Stimulated activated CD4-positive, alpha-beta T cell treated with anti-CD3 and anti-CD28 coated beads, Interleukin-1b, Interleukin-23, amount 100 ng/mL, for 48 hours (primary cell): Measurements from ENCODE around the gene FOXA3.
"Not testable (repeated sequence)": the region's sequence is repeated elsewhere in the genome, so short reads cannot be mapped to it uniquely, and the experiment has no call there.

Experiments
- DNase-seq: peaks from one replicate; pipeline ENCODE4 v3.0.0-alpha.2; 2020

The FOXA3 gene

DNA sequence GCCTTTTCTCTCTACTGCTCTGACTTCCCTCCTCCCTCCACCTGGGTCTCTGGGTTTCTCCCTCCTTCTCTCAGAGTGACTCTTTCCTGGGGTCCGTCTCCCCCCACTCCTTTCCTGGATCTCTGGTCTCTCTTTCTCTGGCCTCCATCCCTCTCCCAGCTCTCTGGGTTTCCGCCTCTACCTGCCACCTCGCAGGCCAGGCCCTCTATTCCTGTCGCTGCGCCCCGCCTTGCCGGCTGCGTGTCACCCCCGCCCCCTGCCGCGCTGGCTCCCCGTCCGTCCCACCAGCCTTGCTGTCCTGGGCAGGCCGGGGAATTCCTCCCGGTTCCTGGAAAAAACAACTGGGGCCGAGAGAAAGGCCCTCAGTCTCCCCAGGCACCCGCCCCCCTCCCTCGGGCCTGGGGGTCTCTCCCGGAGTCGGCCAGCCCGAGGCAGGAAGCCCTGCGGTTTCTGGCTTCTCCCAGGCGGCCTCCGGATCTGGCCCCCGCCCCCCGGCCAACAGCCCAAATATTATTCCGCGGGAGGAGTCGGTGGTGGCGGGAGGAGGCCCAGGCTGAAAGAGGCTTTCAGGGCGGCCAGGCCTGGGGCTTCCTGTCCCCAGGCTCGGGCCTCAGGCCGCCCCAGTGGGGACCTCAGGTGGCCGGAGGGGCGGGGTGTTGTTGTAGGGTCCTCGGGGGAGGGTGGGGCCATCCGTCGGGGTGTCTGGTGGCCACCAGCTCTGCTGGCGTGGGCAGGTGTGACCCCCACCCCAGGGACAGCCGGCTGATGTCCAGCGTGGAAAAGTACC lies 12.5 kb downstream of the FOXA3 start:
- DNase-seq: no peak

DNA sequence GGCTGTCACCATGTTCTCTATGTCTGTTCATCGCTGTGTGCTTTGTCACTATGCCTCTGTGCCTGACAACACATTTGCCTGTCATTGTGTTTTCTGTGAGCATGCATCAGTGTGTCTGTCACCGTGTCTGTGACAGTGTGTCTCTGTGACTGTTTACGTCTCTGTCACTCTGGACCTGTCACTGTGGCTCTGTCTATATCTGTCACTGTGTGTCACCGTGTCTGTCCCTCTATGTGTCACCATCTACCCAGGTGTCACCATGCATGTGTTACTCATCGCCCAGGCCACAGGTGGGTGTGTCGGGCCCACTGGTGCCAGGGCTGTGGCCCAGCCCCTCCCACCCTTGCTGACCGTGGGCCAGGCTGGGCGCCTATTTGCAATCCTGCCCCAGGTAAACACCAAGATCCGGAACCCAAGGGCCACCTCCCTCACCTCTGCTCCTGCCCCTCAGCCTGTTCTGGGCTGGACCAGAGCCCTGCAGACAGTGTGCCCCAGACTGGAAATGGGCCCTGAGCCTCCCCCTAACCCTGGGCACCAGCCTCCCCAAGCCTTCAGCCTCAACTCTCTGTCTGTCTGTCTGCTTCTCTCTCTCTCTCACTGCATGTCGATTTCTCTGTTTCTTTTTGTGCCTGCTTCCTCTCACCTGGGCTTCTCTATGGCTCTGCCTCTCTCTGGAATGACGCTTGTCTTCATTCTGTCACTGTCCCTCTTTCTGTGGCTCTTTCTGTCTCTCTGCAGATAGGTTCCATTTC lies 14.1 kb downstream of the FOXA3 start:
- DNase-seq: peak; percentile 59

DNA sequence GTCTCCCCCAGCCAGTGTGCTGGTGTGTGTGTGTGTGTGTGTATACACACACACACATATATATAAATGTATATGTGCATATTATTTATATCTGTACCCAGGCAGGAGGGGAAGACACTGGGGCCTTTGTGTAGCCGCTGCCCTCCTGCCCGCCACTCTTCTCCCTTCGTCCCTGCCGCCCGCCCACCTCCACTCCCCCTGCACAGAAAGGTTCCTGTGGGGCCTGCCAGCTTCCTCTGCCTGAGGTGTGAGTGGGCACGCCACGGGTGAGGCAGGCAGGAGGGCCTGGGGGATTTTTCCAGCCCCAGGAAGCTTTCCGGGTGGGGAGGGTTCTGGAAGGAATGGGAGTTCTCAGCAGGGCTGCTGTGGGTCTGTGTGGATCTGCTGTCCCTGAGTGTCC lies 14.9 kb downstream of the FOXA3 start:
- no peak for DNase-seq

DNA sequence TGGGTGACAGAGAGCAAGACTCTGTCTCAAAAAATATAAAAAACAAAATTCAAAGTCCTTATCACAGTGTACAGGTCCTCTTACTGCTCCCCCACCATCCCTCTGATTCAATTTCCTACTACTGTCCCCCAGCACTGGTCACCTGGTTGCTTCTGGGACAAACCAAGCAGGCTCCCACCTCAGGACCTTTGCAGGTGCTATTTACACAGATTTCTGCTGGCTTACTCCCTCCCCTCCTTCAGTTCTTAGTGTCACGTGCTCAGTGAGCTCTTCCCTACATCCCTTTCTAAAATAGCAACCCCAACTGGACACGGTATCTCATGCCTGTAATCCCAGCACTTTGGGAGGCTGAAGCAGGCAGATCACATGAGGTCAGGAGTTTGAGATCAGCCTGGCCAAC lies 15.8 kb downstream of the FOXA3 start:
- no peak for DNase-seq

DNA sequence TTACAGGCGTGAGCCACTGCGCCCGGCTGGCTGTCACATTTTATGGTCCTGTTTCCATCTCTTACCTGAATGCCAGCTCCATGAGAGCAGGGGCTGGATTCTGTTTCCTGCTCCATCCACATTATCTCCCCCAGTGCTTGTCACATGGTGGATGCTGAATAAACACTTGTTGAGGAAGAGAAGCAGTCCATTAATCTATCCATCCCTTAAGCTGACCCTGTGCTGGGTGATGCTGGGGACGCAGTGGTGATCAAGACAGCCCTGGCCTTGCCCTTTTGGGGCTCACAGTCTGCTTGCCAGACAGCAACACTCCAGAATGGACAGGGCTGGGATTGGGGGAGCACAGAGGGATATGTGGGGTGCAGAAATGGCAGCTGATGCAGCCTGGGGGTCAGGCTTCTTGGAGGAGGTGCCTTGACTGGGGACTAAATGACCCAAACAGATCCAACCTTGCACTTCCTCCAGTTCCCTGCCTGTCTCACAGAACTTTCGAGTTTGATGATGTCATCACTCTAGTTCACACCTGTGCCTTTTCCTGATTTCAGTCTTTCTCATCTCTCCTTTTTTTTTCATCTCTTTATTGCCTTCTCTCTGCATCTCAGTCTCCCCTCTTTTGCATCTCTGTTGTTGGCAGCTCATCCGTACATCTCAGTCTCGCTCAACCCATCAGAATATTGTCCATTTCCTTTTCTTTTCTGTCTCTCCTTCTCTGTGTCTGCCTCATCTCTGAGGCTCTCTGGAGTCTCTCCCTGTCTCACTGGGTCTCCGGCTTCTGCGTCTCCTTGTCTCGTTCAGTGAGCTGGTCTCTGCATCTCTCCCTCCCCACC lies 17.2 kb downstream of the FOXA3 start:
- no peak for DNase-seq

DNA sequence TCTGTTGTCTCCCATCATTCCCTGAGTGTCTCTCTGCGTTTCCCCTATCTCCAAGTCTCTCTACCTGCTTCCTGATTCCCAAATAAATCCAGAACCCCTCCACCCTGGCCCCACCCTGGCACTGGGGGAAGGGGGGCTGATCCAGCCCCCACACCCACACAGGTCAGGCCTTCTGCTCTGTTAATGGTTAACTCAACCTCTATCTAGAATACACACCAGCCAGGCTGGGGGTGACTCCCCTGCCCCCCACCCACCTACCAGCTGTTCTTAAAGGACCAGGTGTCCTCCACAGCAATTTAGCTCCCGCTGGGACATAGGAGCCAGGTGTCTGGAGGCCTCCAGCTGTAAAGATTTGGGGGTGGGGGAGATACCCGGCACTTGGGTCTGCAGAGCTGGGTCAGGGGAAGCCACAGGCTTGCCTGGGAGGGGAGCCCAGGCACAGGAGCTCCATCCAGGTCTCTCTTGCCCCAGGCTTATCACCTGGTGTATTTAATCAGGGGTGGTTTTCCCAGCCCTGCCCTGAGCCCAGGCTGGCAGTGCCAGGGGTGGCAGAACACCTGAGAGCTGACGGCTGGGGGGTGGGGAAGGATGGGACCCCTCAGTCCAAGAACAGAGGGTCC lies 17.9 kb downstream of the FOXA3 start:
- no peak for DNase-seq

DNA sequence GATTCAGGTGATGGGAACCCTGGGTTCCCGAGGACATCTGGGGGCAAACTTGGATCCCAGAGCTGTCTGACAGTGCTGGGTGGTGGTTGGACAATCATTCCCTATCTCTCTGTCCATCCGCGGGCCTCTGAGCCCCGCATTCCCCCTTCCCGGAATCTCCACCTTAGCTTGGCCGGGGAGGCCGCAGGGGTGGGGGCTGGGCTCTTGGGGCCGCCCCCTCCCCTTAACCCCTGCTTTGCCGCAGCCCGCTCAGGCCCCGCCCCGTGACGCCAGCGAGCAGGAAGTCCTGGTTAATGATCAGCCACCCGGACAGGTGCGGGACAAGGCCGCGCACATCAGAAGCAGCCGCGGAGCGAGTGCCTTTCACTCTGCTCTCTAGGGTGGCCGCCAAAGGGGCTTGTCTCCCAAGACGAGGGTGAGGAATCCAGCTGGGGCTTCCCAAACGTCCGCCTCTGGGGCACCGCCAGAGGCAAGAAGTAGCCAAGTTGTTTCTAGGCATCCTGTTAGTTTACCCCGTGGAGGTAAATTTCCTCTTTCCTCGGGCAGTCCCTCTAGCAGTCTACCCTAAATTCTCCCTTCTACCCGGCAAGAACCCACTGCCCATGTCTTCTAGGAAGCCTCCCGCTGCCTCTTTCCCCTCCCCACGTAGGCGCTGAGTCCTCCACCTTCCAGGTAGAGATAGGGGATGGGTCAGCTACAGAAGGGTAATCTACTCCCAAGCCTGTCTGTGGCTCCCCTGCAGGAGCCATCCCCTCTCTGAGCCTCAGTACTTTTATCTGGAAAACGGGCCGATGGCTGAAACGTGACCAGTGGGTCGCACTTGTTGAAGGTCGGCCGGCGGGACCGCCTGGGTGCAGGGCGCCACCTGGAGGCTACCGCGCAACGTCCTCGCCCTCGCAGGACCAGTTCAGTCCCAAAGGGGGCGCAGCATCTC lies 18.8 kb downstream of the FOXA3 start:
- DNase-seq: peak; percentile 83

DNA sequence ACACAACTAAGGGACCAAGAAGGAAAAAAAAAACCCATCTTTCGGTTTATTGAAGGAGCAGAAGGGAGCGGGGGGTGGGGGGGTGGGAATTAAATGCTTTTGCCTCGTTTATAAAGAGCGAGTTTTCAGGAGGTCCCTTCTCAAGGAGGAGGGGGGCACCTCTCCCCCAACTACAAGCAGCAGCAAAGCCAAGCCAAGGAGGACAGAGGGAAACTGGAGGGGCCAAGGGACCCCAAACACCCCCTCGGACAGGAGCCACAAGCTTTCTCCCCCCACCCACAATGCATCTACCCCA lies 19.4 kb downstream of the FOXA3 start:
- DNase-seq: no peak

DNA sequence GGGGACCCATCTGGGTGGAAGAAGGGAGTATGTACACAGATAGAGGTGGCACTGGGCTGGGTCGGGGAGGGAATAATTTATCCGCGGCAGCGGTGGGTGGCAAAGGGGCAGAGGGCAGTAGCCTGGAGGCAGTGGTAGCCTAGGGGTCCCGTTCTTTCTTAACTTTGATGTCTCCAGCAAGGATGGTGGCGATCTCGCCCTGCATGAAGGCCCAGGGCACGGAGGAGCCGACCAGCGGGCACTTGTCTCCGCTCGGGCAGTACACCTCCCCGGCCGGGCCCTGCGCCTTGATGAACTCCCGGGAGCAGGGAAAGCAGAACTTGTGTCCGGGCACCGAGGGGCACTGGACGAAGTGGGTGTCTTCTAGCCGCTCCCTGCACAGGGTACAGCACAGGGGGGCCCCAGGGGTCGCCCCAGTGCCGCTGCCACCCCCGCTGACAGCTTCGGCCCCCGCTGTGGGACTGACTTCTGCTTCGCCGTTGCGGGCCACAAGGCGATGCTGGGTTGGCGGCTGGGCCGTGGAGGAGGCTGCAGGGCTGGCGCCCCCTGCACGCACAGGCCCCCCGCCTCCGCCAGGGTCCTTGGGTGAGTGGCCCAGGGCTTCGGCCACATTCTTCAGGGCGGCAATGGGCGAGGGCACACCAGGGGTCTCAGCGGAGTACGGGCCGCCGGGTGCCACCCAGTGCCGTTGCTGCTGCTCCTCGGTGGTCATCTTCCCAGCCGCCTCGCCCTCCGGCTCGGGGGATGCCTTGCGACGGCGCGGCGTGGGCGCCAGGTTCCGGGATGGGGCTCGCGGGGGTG lies 20.0 kb downstream of the FOXA3 start:
- DNase-seq: no peak

DNA sequence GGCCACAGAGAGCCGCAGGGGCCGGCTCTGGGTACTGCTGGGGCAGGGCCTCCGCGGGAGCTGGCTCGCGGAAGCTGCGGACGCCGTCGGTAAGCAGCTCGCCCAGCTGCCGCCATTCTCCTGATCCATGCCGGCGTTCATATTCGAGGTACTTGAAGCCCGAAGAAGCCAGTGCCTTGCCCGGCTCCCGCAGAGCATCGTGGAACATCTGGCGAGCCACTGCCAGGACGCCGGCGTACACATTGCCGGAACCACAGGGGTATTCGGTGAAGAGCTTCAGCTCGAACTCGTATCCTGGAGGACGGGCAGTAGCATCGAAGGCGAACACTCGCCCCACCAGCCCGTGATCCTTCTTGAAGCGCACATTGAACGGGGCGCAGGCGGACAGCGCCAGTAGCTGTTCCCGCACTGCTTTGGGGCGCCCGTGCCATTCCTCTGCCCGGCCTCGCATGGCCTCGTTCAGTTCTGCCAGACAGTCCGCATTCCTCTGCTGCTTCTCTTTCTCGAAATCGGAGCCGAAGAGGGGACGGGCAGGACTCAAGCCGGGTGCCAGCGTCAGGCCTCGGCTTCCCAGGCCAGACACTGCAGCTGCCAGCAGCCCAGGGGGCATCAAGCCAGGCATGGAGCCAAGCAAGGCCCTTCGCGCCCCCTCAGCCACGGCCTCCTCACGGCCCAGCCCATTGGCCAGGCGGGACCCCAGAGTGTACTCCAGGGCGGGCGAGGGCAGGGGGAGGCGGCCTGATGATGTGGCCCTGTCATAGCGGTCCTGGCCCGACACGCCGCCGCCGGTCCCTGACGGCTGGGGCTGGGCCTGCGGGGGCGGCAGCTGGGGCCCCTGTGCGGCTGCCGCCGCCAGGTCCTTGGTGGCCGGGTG lies 20.8 kb downstream of the FOXA3 start:
- no peak for DNase-seq

DNA sequence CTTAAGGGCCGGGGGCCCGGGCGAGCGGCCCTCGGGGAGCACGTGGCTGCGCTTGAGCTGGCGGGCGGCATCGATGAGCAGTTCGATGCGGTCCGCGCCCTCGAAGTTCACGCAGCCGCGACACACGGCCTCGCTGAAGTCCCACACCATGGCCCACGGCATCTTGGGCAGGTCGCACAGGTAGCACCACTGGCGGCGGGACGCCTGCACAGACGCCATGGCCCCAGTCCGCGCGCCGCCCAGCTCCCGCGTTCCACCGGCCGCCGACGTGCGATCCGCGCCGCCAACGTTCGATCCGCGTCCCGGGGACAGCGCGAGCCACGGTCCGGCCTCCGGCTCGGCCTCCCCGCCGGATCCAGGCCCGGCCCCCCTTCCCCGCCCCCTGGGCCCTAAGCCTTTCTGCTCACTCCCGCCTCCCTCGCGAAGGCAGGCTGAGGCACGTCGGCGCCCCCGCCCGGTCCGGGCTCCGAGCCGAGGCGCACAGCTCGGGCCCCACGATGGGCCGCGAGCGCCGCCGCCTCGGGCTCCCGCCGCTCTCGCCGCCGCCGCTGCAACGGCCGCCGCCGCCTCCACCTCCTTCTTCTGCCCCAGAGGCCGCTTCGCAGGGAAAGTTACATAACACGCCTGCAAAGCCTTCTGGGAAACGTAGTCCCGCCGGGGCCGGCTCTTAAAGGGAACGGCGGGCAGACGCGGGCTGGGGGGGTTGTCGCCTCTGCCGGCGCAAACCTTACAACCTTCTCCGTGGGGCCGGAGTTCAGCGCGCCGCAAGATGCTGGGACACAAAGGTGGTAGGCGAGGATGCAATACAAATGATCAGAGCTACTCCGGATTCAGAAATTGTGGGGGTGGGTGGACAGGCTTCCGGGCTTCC lies 21.7 kb downstream of the FOXA3 start, which contains the start of gene IRF2BP1:
Gene IRF2BP1, minus strand, starts transcription at position 586 of the 871 bp plus-strand sequence. Its CDS starts 367 bp downstream, at position 219.
- peak; percentile 89 for DNase-seq

DNA sequence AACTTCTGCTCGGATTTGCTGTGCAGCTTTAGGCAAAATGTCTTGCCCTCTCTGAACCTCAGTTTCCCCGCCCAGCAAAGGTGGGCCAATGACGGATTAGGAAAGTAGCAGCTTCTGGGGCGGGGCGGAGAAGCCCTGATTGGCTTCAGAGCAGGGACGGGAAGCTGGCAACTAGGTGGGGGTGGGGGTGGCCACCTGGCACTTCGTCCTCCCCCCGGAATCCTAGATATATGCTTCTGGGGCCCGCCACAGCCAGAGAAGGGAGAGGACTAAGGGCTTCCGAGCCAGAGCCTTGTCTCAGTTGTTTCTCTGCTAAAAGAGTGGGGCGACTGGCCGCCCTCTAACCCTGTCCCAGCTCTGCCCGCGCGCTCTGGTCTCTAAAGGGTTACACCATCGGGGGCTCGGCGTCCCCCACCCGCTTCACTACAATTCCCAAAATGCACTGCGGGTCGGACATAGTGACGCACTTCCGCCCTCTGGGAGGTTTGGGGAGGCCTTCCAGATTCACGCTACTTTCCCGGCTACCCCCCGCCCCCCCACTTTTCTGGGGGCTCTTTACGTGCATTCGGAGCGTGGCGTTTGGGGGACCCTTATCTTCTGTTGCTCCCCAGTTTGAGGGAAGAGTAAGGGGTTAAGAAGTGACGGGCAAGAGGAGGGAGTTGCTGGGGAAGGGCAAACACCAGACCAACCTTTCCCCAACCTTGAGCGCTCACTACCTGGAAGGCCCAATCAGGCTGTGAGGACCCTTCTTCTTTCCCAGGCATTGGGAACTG lies 22.5 kb downstream of the FOXA3 start:
- DNase-seq: peak; percentile 92

DNA sequence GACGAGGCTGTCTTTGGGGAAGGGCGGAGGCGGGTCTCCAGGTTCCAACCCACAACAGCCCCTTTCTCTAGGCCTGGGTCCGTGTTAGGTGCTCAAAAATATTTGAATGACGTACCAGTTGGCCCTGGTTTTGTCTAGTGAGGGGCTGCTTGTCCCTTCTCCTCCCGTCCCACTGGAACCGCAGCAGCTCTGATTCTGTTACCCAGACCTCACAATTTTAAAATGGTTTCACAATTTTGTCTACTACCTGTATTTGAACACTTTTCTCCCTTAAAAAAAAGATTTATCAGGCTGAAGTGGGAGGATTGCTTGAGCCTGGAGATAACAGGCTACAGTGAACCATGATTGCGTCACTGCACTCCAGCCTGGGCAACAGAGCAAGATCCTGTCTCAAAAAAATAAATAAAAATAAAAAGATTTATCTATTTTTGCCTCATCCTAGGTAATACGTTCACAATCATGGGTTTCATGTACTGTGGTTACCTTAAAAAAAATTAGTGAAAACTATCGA lies 23.1 kb downstream of the FOXA3 start:
- no peak for DNase-seq

DNA sequence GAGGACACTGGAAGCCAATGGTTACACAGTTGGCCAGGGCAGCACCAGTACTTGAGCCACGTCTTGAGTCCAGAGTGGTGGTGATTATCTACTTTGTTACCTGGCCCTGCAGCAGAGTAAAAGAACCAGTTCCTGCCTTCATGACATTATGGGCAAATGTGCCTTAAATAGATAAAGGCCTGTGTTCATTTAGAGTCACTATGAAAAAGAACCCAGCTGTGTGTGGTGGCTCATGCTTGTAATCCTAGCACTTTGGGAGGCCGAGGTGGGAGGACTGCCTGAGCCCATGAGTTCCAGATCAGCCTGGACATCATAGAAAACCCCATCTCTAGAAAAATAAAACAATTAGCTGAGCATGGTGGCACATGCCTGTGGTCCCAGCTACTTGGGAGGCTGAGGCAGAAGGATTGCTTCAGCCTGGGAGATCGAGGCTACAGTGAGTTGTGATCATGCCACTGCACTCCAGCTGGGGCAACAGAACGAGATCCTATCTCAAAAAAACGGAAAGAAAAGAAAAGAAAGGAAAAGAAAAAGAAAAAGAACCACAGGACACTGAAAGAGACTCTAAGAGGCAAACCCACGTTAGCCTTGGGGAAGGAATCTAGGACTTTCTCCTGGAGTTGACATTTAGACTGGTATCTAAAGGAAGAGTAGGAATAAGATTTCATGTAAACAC lies 25.2 kb downstream of the FOXA3 start:
- DNase-seq: no peak

DNA sequence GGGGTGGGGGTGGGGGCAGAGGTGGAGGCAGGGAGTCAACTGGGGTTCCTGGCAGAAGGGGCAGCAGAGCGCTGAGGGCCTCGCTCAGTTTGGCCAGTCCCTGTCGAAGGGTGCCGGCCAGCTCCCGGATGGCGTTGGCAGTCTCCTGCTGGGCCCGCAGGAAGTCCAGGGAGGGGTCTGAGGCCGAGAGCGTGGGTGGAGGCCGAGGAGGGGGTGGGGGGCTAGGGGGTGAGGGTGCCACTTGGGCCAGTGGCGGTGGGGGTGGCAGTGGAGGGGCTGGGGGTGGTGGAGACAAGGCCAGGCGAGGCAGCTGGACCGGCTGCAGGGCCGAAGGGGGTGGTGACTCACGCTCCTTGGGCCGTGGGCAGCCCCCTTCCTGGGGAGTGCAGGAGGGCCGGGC lies 26.8 kb downstream of the FOXA3 start:
- no peak for DNase-seq

DNA sequence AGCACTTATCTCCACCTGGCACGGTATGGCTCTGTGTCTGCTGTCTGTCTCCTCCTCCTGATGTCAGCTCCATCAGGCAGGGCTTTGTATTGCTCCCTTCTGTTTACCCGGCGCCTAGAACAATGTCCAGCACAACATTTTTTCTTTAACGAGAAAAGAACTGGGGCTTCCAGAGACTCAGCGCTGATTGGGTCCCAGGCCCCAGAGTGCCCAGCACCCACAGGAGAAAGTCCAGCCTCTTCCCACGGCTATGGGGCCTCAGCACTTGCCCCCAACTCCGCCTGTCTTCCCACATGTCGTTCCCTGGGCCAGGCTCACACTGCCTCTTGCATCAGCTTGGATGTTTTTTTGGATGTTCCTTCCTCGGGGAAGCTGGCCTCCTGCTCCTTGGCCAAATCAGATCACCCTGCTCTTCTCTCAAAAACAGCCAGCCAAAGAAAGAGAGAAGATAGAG lies 31.4 kb downstream of the FOXA3 start:
- DNase-seq: no peak

DNA sequence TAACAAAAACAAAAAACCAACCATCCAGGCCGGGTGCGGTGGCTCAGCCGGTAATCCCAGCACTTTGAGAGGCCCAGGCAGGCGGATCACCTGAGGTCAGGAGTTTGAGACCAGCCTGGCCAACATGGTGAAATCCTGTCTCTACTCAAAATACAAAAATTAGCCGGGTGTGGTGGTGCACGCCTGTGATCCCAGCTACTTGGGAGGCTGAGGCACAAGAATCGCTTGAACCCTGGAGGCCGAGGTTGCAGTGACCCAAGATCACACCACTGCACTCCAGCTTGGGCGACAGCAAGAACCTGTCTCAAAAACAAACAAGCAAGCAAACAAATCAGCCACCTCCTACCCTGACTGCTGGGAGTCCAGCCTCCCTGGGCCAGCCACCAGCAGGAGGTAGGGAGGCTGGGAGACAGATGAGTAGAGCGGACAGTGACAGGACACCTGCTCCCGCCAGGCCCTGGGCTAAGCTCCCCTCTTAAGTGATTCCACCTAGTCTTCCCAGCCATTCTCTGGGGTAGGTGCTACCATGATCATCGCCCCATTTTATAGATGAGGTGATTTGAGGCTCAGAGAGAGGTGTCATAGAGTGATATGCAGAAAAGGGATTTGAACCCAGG lies 32.0 kb downstream of the FOXA3 start:
- DNase-seq: not testable (repeated sequence)
